H9 (cell line): ENCODE results near the gene TRPC4AP. TPM values are rescaled to one million over a fixed set of nuclear protein-coding genes. Genes with fewer than 3 reads are reported as not detected.

Experiments used
- DNase-seq: peaks from one replicate; pipeline ENCODE4 v3.0.0-alpha.2; 2017
- H2AFZ ChIP-seq: one replicate; pipeline ENCODE4 v1.6.1; 2013; ENCODE audit warnings: mild to moderate bottlenecking, low read length, control low read depth, moderate library complexity
- H2AK5ac ChIP-seq: 2 replicates; pipeline ENCODE4 v1.6.1; 2013; ENCODE audit warnings: low read length, control low read depth, mixed read lengths; ENCODE audit not compliant: insufficient read length
- H2BK120ac ChIP-seq: one replicate; pipeline ENCODE4 v1.6.1; 2013; ENCODE audit warnings: low read depth, mild to moderate bottlenecking, low read length, control low read depth, inconsistent platforms; ENCODE audit not compliant: poor library complexity, severe bottlenecking
- H2BK12ac ChIP-seq: 2 replicates; pipeline ENCODE4 v1.6.1; 2013; ENCODE audit warnings: low read length, control low read depth, mixed read lengths, low read depth; ENCODE audit not compliant: insufficient read length
- H2BK15ac ChIP-seq: 2 replicates; pipeline ENCODE4 v1.6.1; 2013; ENCODE audit warnings: low read depth, low read length, control low read depth
- H2BK20ac ChIP-seq: one replicate; pipeline ENCODE4 v1.6.1; 2013; ENCODE audit warnings: low read depth, mild to moderate bottlenecking, low read length, control low read depth, inconsistent platforms; ENCODE audit not compliant: poor library complexity, severe bottlenecking
- H2BK5ac ChIP-seq: 2 replicates; pipeline ENCODE4 v1.6.1; 2013; ENCODE audit warnings: low read length, control low read depth, mixed read lengths; ENCODE audit not compliant: insufficient read length
- H3K14ac ChIP-seq: 2 replicates; pipeline ENCODE4 v1.6.1; 2013; ENCODE audit warnings: low read length, control low read depth; ENCODE audit not compliant: insufficient read depth
- H3K18ac ChIP-seq: 2 replicates; pipeline ENCODE4 v1.6.1; 2013; ENCODE audit warnings: low read depth, mild to moderate bottlenecking, mixed read lengths, low read length, control low read depth; ENCODE audit not compliant: insufficient read length
- H3K23ac ChIP-seq: 2 replicates; pipeline ENCODE4 v1.6.1; 2013; ENCODE audit warnings: low read length, control low read depth, mixed read lengths, low read depth; ENCODE audit not compliant: insufficient read length
- H3K23me2 ChIP-seq: 2 replicates; pipeline ENCODE4 v1.6.1; 2013; ENCODE audit warnings: low read depth, mild to moderate bottlenecking, mixed read lengths, low read length, control low read depth; ENCODE audit not compliant: insufficient read length, poor library complexity, severe bottlenecking
- H3K27ac ChIP-seq: 2 replicates; pipeline ENCODE4 v1.5.1; 2013; ENCODE audit warnings: low read length, control low read depth, mixed read lengths, low read depth; ENCODE audit not compliant: insufficient read length
- H3K27me3 ChIP-seq: 2 replicates; pipeline ENCODE4 v1.6.1; 2013; ENCODE audit warnings: low read length, control low read depth, inconsistent platforms; ENCODE audit not compliant: insufficient read depth
- H3K4ac ChIP-seq: 2 replicates; pipeline ENCODE4 v1.6.1; 2013; ENCODE audit warnings: low read depth, mild to moderate bottlenecking, control low read depth, inconsistent platforms, low read length, moderate library complexity
- H3K4me1 ChIP-seq: 2 replicates; pipeline ENCODE4 v1.6.1; 2013; ENCODE audit warnings: low read length, control low read depth, inconsistent platforms; ENCODE audit not compliant: insufficient read depth
- H3K4me2 ChIP-seq: 2 replicates; pipeline ENCODE4 v1.6.1; 2013; ENCODE audit warnings: low read length, control low read depth, mixed read lengths; ENCODE audit not compliant: insufficient read length, insufficient read depth
- H3K56ac ChIP-seq: 2 replicates; pipeline ENCODE4 v1.6.1; 2013; ENCODE audit warnings: low read depth, mild to moderate bottlenecking, mixed read lengths, low read length, control low read depth; ENCODE audit not compliant: insufficient read length
- H3K79me1 ChIP-seq: 2 replicates; pipeline ENCODE4 v1.6.1; 2013; ENCODE audit warnings: low read depth, mild to moderate bottlenecking, moderate library complexity, low read length, control low read depth, inconsistent platforms; ENCODE audit not compliant: insufficient read depth, poor library complexity, severe bottlenecking
- H3K79me2 ChIP-seq: 2 replicates; pipeline ENCODE4 v1.6.1; 2013; ENCODE audit warnings: low read length, control low read depth, inconsistent platforms; ENCODE audit not compliant: insufficient read depth
- H3K9ac ChIP-seq: 2 replicates; pipeline ENCODE4 v1.6.1; 2013; ENCODE audit warnings: low read length, control low read depth, mixed read lengths; ENCODE audit not compliant: insufficient read length; ENCODE audit errors: extremely low read depth
- H3K9me3 ChIP-seq: one replicate; pipeline ENCODE4 v1.6.1; 2013; ENCODE audit warnings: low read depth, low read length, inconsistent platforms; ENCODE audit not compliant: control insufficient read depth
- H3T11ph ChIP-seq: one replicate; pipeline ENCODE4 v1.6.1; 2013; ENCODE audit warnings: mild to moderate bottlenecking, low read length, control low read depth, inconsistent platforms
- H4K20me1 ChIP-seq: one replicate; pipeline ENCODE4 v1.6.1; 2013; ENCODE audit not compliant: control insufficient read depth, insufficient read length, insufficient read depth
- H4K5ac ChIP-seq: 2 replicates; pipeline ENCODE4 v1.6.1; 2013; ENCODE audit warnings: low read depth, mild to moderate bottlenecking, mixed read lengths, low read length, control low read depth; ENCODE audit not compliant: insufficient read length
- H4K8ac ChIP-seq: replicated peaks from 2 replicates; pipeline ENCODE4 v1.6.1; 2013; ENCODE audit warnings: low read length, control low read depth, mixed read lengths, low read depth; ENCODE audit not compliant: insufficient read length
- H4K91ac ChIP-seq: 2 replicates; pipeline ENCODE4 v1.6.1; 2013; ENCODE audit warnings: low read depth, mild to moderate bottlenecking, moderate library complexity, mixed read lengths, low read length, control low read depth; ENCODE audit not compliant: insufficient read length
- H3K27ac Mint-ChIP-seq, 3 experiments: 2 replicates in 2 of 3; 3 replicates in 1 of 3; pipeline ENCODE4 v1.8.0; 2020 to 2021; ENCODE audit warnings: mixed read lengths in 3 of 3, mild to moderate bottlenecking in 1 of 3, moderate library complexity in 1 of 3
- H3K27me3 Mint-ChIP-seq: 2 replicates; pipeline ENCODE4 v1.8.0; 2021; ENCODE audit warnings: low read depth, mild to moderate bottlenecking, moderate library complexity, mixed read lengths
- H3K36me3 Mint-ChIP-seq, 3 experiments: 2 replicates in 2 of 3; 3 replicates in 1 of 3; pipeline ENCODE4 v1.8.0; 2020 to 2021; ENCODE audit warnings: low read depth in 3 of 3, mixed read lengths in 3 of 3; ENCODE audit not compliant: insufficient read depth in 1 of 3
- H3K4me1 Mint-ChIP-seq, 2 experiments: 2 replicates each; pipeline ENCODE4 v1.8.0; 2020; ENCODE audit warnings: mixed read lengths in 2 of 2
- H3K4me3 Mint-ChIP-seq, 2 experiments: 2 replicates in 1 of 2; 3 replicates in 1 of 2; pipeline ENCODE4 v1.8.0; 2020 to 2021; ENCODE audit warnings: mild to moderate bottlenecking in 2 of 2, mixed read lengths in 2 of 2, moderate library complexity in 1 of 2
- H3K9me3 Mint-ChIP-seq, 2 experiments: 2 replicates in 1 of 2; 3 replicates in 1 of 2; pipeline ENCODE4 v1.8.0; 2020; ENCODE audit warnings: mild to moderate bottlenecking in 2 of 2, mixed read lengths in 2 of 2, moderate library complexity in 1 of 2
- WGBS: extraction: QIAGEN DNeasy Blood & Tissue Kit; methylation state at CpG from one replicate; pipeline ENCODE4 v1.1.7; 2013; ENCODE audit warnings: missing lambda C conversion rate, low lambda C conversion rate, mixed read lengths; ENCODE audit not compliant: insufficient read length; ENCODE audit errors: extremely low coverage; 5-methylcytosine and 5-hydroxymethylcytosine counted together
- total RNA-seq: library from RNA; stranded (reverse); gene quantifications from 2 replicates; pipeline ENCODE4 v1.2.1, GENCODE V29; 2021
- TF ChIP-seq, protein P1 (sequence below): fragments of 200-600 bp; sonication (generic); conservative IDR thresholded peaks from 3 replicates; pipeline ENCODE4 v1.8.0; 2021; ENCODE audit warnings: antibody characterized with exemption, mild to moderate bottlenecking

TRPC4AP gene
- total RNA-seq, 1 experiment from 2014 or later = 93.9 TPM

DNA sequence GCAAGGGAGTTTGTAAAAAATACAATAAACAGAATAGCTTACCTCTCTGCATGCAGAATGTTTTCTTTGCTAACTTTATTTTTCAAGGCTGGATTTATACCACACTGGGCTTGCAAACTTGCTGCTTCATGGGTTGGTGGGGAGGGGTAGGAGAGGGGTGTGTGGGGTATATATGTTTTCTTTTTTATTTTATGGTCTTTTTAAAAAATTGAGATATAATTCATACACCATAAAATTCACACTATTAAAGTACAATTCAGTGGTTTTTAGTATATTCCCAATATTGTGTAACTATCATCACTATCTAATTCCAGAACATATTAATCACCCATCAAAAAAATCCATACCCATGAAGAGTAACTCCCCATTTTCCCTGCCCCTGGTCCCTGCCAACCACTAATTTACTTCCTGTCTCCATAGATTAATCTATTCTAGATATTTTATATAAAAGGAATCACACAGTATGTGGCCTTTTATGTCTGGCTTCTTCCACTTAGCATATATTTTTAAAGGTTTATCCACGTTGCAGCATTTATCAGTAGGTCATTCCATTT lies 14.3 kb upstream of the TRPC4AP start:
- no peaks in the 10 kb centered on the region for H3K27me3 ChIP-seq
- H3K23ac ChIP-seq = no peak overlapping the region
- Mint-ChIP-seq H3K4me3 (no peak overlapping the region), H3K27ac (no peak overlapping the region), H3K36me3 (no peaks in the 10 kb centered on the region), H3K4me1 (no peaks in the 10 kb centered on the region), H3K9me3 (no peaks in the 10 kb centered on the region), H3K27me3 (no peaks in the 10 kb centered on the region; the same call in 1 of the 2 replicates)
- H4K91ac ChIP-seq = no peak overlapping the region
- no peak overlapping the region for H3K4ac ChIP-seq
- no peak overlapping the region for H2BK120ac ChIP-seq
- H3K9ac ChIP-seq = no peak overlapping the region
- H3K27ac ChIP-seq = no peak overlapping the region
- no peaks in the 10 kb centered on the region for H3K79me1 ChIP-seq
- no peak overlapping the region for H2AFZ ChIP-seq
- no peak overlapping the region for H3K14ac ChIP-seq
- H3K4me2 ChIP-seq = no peak overlapping the region
- no peak overlapping the region for H2BK12ac ChIP-seq
- no peak overlapping the region for H2BK5ac ChIP-seq
- H3K23me2 ChIP-seq = no peaks in the 10 kb centered on the region
- no peak overlapping the region for H4K8ac ChIP-seq
- H2BK15ac ChIP-seq = no peak overlapping the region
- H3K18ac ChIP-seq = no peak overlapping the region
- H3K79me2 ChIP-seq = no peaks in the 10 kb centered on the region
- DNase-seq = no peak
- no peak overlapping the region for H3T11ph ChIP-seq
- no peak overlapping the region for H2BK20ac ChIP-seq
- H3K9me3 ChIP-seq = no peaks in the 10 kb centered on the region
- no peak overlapping the region for H3K56ac ChIP-seq
- TF ChIP-seq, protein P1, sequence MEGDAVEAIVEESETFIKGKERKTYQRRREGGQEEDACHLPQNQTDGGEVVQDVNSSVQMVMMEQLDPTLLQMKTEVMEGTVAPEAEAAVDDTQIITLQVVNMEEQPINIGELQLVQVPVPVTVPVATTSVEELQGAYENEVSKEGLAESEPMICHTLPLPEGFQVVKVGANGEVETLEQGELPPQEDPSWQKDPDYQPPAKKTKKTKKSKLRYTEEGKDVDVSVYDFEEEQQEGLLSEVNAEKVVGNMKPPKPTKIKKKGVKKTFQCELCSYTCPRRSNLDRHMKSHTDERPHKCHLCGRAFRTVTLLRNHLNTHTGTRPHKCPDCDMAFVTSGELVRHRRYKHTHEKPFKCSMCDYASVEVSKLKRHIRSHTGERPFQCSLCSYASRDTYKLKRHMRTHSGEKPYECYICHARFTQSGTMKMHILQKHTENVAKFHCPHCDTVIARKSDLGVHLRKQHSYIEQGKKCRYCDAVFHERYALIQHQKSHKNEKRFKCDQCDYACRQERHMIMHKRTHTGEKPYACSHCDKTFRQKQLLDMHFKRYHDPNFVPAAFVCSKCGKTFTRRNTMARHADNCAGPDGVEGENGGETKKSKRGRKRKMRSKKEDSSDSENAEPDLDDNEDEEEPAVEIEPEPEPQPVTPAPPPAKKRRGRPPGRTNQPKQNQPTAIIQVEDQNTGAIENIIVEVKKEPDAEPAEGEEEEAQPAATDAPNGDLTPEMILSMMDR = no peak
- no peak overlapping the region for H4K5ac ChIP-seq
- WGBS = no CpG with 5 or more reads among the region's 1 CpG
- no peaks in the 10 kb centered on the region for H3K4me1 ChIP-seq
- H2AK5ac ChIP-seq = no peak overlapping the region
- no peaks in the 10 kb centered on the region for H4K20me1 ChIP-seq
